Fibroblast of the aortic adventitia (primary cell): Measurements from ENCODE around the gene LRG1. TPM values are rescaled to one million over a fixed set of nuclear protein-coding genes. Genes with fewer than 3 reads are reported as not detected.

Source experiments
- DNase-seq: peaks from one replicate; pipeline ENCODE4 v3.0.0-alpha.2; 2010; ENCODE audit warnings: low read depth
- H3K4me3 ChIP-seq: 2 replicates; pipeline ENCODE4 v1.5.1; 2011; ENCODE audit warnings: low read depth, mild to moderate bottlenecking, control low read depth, low read length, moderate library complexity
- CTCF ChIP-seq: IDR thresholded peaks from 2 replicates; pipeline ENCODE4 v1.5.1; 2011; ENCODE audit warnings: mild to moderate bottlenecking, low read length, control low read depth, inconsistent platforms; ENCODE audit not compliant: insufficient read depth
- total RNA-seq: library from RNA; depleted of rRNA; stranded (reverse); fragments of >200 nt; gene quantifications from 2 replicates; pipeline ENCODE4 v1.2.3, GENCODE V29; 2012; ENCODE audit warnings: low replicate concordance

LRG1 gene
- total RNA-seq, 1 donor, result not detected

GRCh38 chr19:4507804-4508203 is 32.0 kb downstream of the LRG1 start:
- no peak overlapping the region for H3K4me3 ChIP-seq
- TF ChIP-seq CTCF, result no peak
- DNase-seq, result no peak

- TF ChIP-seq CTCF, result no peak
- no peak overlapping the region for H3K4me3 ChIP-seq
- no peak for DNase-seq
These were observed 32.7 kb downstream of the LRG1 start for GRCh38 chr19:4507150-4507452.

- peak; percentile 31 for DNase-seq
These were observed 33.2 kb downstream of the LRG1 start for GRCh38 chr19:4506449-4507149.

GRCh38 chr19:4505570-4506448 is 34.0 kb downstream of the LRG1 start:
- H3K4me3 ChIP-seq, result no peak overlapping the region
- no peak for TF ChIP-seq CTCF

More at GRCh38 chr19:4506449-4507149, 33.2 kb downstream of the LRG1 start:
- no peak for TF ChIP-seq CTCF
- no peak overlapping the region for H3K4me3 ChIP-seq

GRCh38 chr19:4504891-4505569 is 34.8 kb downstream of the LRG1 start:
- DNase-seq, result no peak
- H3K4me3 ChIP-seq, result no peak overlapping the region
- no peak for TF ChIP-seq CTCF

More at GRCh38 chr19:4505570-4506448, 34.0 kb downstream of the LRG1 start:
- no peak for DNase-seq

- no peak for TF ChIP-seq CTCF
- DNase-seq, result no peak
These were observed 35.5 kb downstream of the LRG1 start for GRCh38 chr19:4504297-4504701.

More at GRCh38 chr19:4504297-4504701, 35.5 kb downstream of the LRG1 start:
- H3K4me3 ChIP-seq, result no peak overlapping the region
